H1 (cell line): ENCODE measurements around the gene CLDN15. TPM values are rescaled to one million over a fixed set of nuclear protein-coding genes. Genes with fewer than 3 reads are reported as not detected.

ENCODE experiments used
- CTCF ChIA-PET: fragments of 300-600 bp; sonication (Branson Sonifier 250); formaldehyde crosslinking; loops from one replicate; lab custom pipeline; 2021; ENCODE audit not compliant: partially characterized antibody; lab: Charles Lee
- POLR2A ChIA-PET: fragments of 300-600 bp; sonication (Branson Sonifier 250); formaldehyde crosslinking; loops from one replicate; lab custom pipeline; 2021; ENCODE audit warnings: inconsistent platforms; ENCODE audit not compliant: partially characterized antibody; lab: Charles Lee
- DNase-seq, 2 experiments: peaks; one replicate each; pipeline versions ENCODE4 v3.0.0 to v3.0.0-alpha.2; 2010 to 2022; ENCODE audit warnings: low spot score in 2 of 2, low read depth in 1 of 2, mixed read lengths in 1 of 2
- FAIRE-seq: peaks from 2 replicates; lab custom pipeline; 2011; peaks lifted over from hg19 to GRCh38; lab: Jason Lieb, UNC
- H2AFZ ChIP-seq: 2 replicates; pipeline ENCODE4 v1.8.1; 2012; ENCODE audit warnings: low read length, inconsistent platforms
- H2AK5ac ChIP-seq: 2 replicates; pipeline ENCODE4 v1.6.1; 2013; ENCODE audit warnings: low read depth, low read length
- H2BK120ac ChIP-seq: replicated peaks from 2 replicates; pipeline ENCODE3; 2013; ENCODE audit warnings: low read depth, low read length, inconsistent platforms
- H2BK12ac ChIP-seq: 2 replicates; pipeline ENCODE4 v1.6.1; 2013; ENCODE audit warnings: low read depth, low read length
- H2BK15ac ChIP-seq: 2 replicates; pipeline ENCODE4 v1.6.1; 2013; ENCODE audit warnings: low read length
- H2BK20ac ChIP-seq: 2 replicates; pipeline ENCODE4 v1.6.1; 2013; ENCODE audit warnings: low read length
- H2BK5ac ChIP-seq: 2 replicates; pipeline ENCODE4 v1.6.1; 2013; ENCODE audit warnings: low read depth, low read length
- H3K14ac ChIP-seq: 2 replicates; pipeline ENCODE4 v1.6.1; 2013; ENCODE audit warnings: inconsistent platforms; ENCODE audit not compliant: insufficient read length
- H3K18ac ChIP-seq: 2 replicates; pipeline ENCODE4 v1.6.1; 2013; ENCODE audit warnings: low read length; ENCODE audit errors: extremely low read depth
- H3K23ac ChIP-seq: 2 replicates; pipeline ENCODE4 v1.6.1; 2013; ENCODE audit warnings: inconsistent platforms; ENCODE audit not compliant: insufficient read length
- H3K23me2 ChIP-seq: 2 replicates; pipeline ENCODE4 v1.6.1; 2013; ENCODE audit warnings: low read depth, low read length
- H3K27ac ChIP-seq: 2 replicates; pipeline ENCODE4 v1.6.1; 2011; ENCODE audit warnings: low read depth, low read length, inconsistent platforms
- H3K27me3 ChIP-seq, 4 experiments: replicated peaks in 1 of 4; 1 replicate in 1 of 4; 2 replicates in 3 of 4; pipeline versions ENCODE4 v1.6.1 to v1.8.1; 2011 to 2013; ENCODE audit warnings: low read length in 3 of 4, mild to moderate bottlenecking in 3 of 4, inconsistent platforms in 2 of 4, mixed read lengths in 2 of 4, moderate library complexity in 1 of 4; ENCODE audit not compliant: control insufficient read depth in 3 of 4, insufficient read depth in 3 of 4; ENCODE audit errors: extremely low read depth in 1 of 4
- H3K36me3 ChIP-seq, 4 experiments: 2 replicates each; pipeline versions ENCODE4 v1.6.1 to v1.8.1; 2011 to 2013; ENCODE audit warnings: mild to moderate bottlenecking in 4 of 4, low read length in 3 of 4, moderate library complexity in 2 of 4, control low read depth in 1 of 4, inconsistent platforms in 1 of 4; ENCODE audit not compliant: insufficient read depth in 4 of 4, control insufficient read depth in 2 of 4
- H3K4ac ChIP-seq: replicated peaks from 2 replicates; pipeline ENCODE3; 2013; ENCODE audit warnings: low read length, low read depth, mixed read lengths, inconsistent platforms; ENCODE audit not compliant: insufficient read length
- H3K4me1 ChIP-seq, 4 experiments: replicated peaks in 1 of 4; 1 replicate in 1 of 4; 2 replicates in 3 of 4; pipeline versions ENCODE4 v1.6.1 to v1.8.1; 2011 to 2013; ENCODE audit warnings: low read length in 3 of 4, inconsistent platforms in 2 of 4, mixed read lengths in 1 of 4; ENCODE audit not compliant: insufficient read depth in 4 of 4, control insufficient read depth in 3 of 4
- H3K4me2 ChIP-seq, 2 experiments: 2 replicates each; pipeline versions ENCODE4 v1.6.1 to v1.8.1; 2011 to 2013; ENCODE audit warnings: low read depth in 2 of 2, low read length in 2 of 2, control low read depth in 1 of 2, inconsistent platforms in 1 of 2, mild to moderate bottlenecking in 1 of 2; ENCODE audit not compliant: insufficient read depth in 1 of 2
- H3K4me3 ChIP-seq, 4 experiments: fragments of 200-600, 300-600 bp in 1 of 4; sonication (generic), shearing (Covaris generic), sonication (Bioruptor Twin) in 1 of 4; 2 replicates each; pipeline versions ENCODE4 v1.5.1 to v1.8.1; 2011 to 2016; ENCODE audit warnings: low read length in 4 of 4, low read depth in 3 of 4, control low read depth in 2 of 4, inconsistent platforms in 2 of 4, mild to moderate bottlenecking in 2 of 4, mixed read lengths in 1 of 4, moderate library complexity in 1 of 4; ENCODE audit not compliant: insufficient read depth in 2 of 4; ENCODE audit errors: extremely low read depth in 1 of 4
- H3K56ac ChIP-seq: replicated peaks from 2 replicates; pipeline ENCODE3; 2013; ENCODE audit warnings: low read depth, mild to moderate bottlenecking, mixed read lengths, low read length, inconsistent platforms; ENCODE audit not compliant: insufficient read length
- H3K79me1 ChIP-seq: 2 replicates; pipeline ENCODE4 v1.6.1; 2013; ENCODE audit warnings: low read depth, low read length, control low read depth
- H3K79me2 ChIP-seq, 2 experiments: 2 replicates each; pipeline versions ENCODE4 v1.6.1 to v1.8.1; 2012 to 2013; ENCODE audit warnings: low read length in 2 of 2, mild to moderate bottlenecking in 2 of 2, inconsistent platforms in 1 of 2; ENCODE audit not compliant: insufficient read depth in 2 of 2, control insufficient read depth in 1 of 2
- H3K9ac ChIP-seq, 4 experiments: replicated peaks in 1 of 4; 1 replicate in 1 of 4; 2 replicates in 3 of 4; pipeline versions ENCODE4 v1.6.1 to v1.8.1; 2011 to 2013; ENCODE audit warnings: low read depth in 3 of 4, low read length in 3 of 4, control low read depth in 2 of 4, mild to moderate bottlenecking in 2 of 4, moderate library complexity in 2 of 4, inconsistent platforms in 1 of 4; ENCODE audit errors: extremely low read depth in 1 of 4
- H3K9me3 ChIP-seq, 2 experiments: 2 replicates each; pipeline versions ENCODE4 v1.6.1 to v1.8.1; 2012 to 2013; ENCODE audit warnings: mild to moderate bottlenecking in 2 of 2, moderate library complexity in 2 of 2, control low read depth in 1 of 2, inconsistent platforms in 1 of 2, low read depth in 1 of 2, low read length in 1 of 2, mixed read lengths in 1 of 2; ENCODE audit not compliant: insufficient read depth in 2 of 2
- H4K20me1 ChIP-seq, 2 experiments: replicated peaks in 1 of 2; 2 replicates each; pipeline versions ENCODE3 to v1.8.1; 2011 to 2013; ENCODE audit warnings: inconsistent platforms in 2 of 2, low read length in 2 of 2, mild to moderate bottlenecking in 1 of 2; ENCODE audit not compliant: insufficient read depth in 2 of 2, control insufficient read depth in 1 of 2
- H4K5ac ChIP-seq: 2 replicates; pipeline ENCODE4 v1.6.1; 2013; ENCODE audit warnings: low read length, low read depth, mixed read lengths, inconsistent platforms; ENCODE audit not compliant: insufficient read length
- H4K8ac ChIP-seq: 2 replicates; pipeline ENCODE4 v1.8.0; 2013; ENCODE audit warnings: mild to moderate bottlenecking, moderate library complexity, low read length, inconsistent platforms; ENCODE audit not compliant: insufficient read depth; ENCODE audit errors: extremely low read depth
- H4K91ac ChIP-seq: replicated peaks from 2 replicates; pipeline ENCODE3; 2013; ENCODE audit warnings: low read length, mixed read lengths, inconsistent platforms; ENCODE audit not compliant: insufficient read length
- ASH2L ChIP-seq: fragments of 200-600, 300-600 bp; sonication (generic); IDR thresholded peaks from one replicate; pipeline ENCODE4 v1.7.1; 2017; ENCODE audit warnings: low read length
- CBX8 ChIP-seq: fragments of 300-800, 300-1000 bp; sonication (generic); IDR thresholded peaks from 2 replicates; pipeline ENCODE4 v1.7.1; 2016; ENCODE audit warnings: low read depth, low read length, borderline replicate concordance
- CHD2 ChIP-seq: IDR thresholded peaks from 2 replicates; pipeline ENCODE4 v1.6.1; 2012; ENCODE audit warnings: low read length, improper control_type of control experiment
- CREB1 ChIP-seq: IDR thresholded peaks from 2 replicates; pipeline ENCODE4 v1.6.1; 2012; ENCODE audit warnings: inconsistent platforms
- EZH2 ChIP-seq: fragments of 200-600 bp; sonication (generic); IDR thresholded peaks from 2 replicates; pipeline ENCODE4 v1.7.1; 2012; ENCODE audit warnings: low read depth, mild to moderate bottlenecking, moderate library complexity, low read length, inconsistent platforms; ENCODE audit not compliant: severe bottlenecking
- PHF8 ChIP-seq: fragments of 200-600 bp; sonication (generic); conservative IDR thresholded peaks from 2 replicates; pipeline ENCODE4 v1.7.1; 2012; ENCODE audit warnings: low read depth, mild to moderate bottlenecking, inconsistent platforms, low read length, moderate library complexity
- RBBP5 ChIP-seq: IDR thresholded peaks from 2 replicates; pipeline ENCODE4 v1.7.1; 2012; ENCODE audit warnings: low read depth, mild to moderate bottlenecking, inconsistent platforms, low read length, moderate library complexity, borderline replicate concordance
- RNF2 ChIP-seq: fragments of 200-900, 300-1000 bp; sonication (generic); IDR thresholded peaks from 2 replicates; pipeline ENCODE4 v1.7.1; 2016; ENCODE audit warnings: borderline replicate concordance, low read depth, mild to moderate bottlenecking, antibody characterized with exemption, low read length; ENCODE audit not compliant: poor library complexity, severe bottlenecking; ENCODE audit errors: missing control alignments
- SUZ12 ChIP-seq: fragments of 200-600 bp; sonication (generic); IDR thresholded peaks from 2 replicates; pipeline ENCODE4 v1.6.1; 2012; ENCODE audit warnings: mild to moderate bottlenecking, inconsistent platforms, low read length, moderate library complexity, mixed read lengths
- TAF7 ChIP-seq: optimal IDR thresholded peaks from 2 replicates; pipeline ENCODE3; 2011; ENCODE audit warnings: low read depth, mild to moderate bottlenecking, inconsistent platforms, low read length, moderate library complexity, borderline replicate concordance
- WGBS, 2 experiments: shearing (Covaris generic) in 1 of 2; methylation state at CpG; one replicate each; pipeline versions ENCODE4 v1.1.6 to v1.1.7; 2013 to 2015; ENCODE audit warnings: low lambda C conversion rate in 2 of 2, mixed read lengths in 2 of 2, inconsistent platforms in 1 of 2, low coverage in 1 of 2, missing lambda C conversion rate in 1 of 2; ENCODE audit not compliant: insufficient replicate concordance in 2 of 2, insufficient coverage in 1 of 2, insufficient read length in 1 of 2; ENCODE audit errors: extremely low coverage in 1 of 2, missing lambda C conversion rate in 1 of 2; 5-methylcytosine and 5-hydroxymethylcytosine counted together
- polyA plus RNA-seq, 7 experiments: library from polyadenylated mRNA; depleted of rRNA in 3 of 7; stranded (reverse) in 5 of 7; unstranded in 2 of 7; fragments of >200 nt in 5 of 7; fragments of 200-250 nt in 2 of 7; gene quantifications; 1 replicate in 5 of 7; 2 replicates in 1 of 7; 4 replicates in 1 of 7; pipeline versions ENCODE4 v1.2.1 to v1.2.3, GENCODE V29; 2011 to 2013; ENCODE audit warnings: missing spikeins in 2 of 7, mixed read lengths in 2 of 7
- total RNA-seq: library from RNA; stranded (reverse); fragmentation: NEBNext Ultra II Directional; extraction: Animal tissue kit (Norgen Biotek cat#: 25700); gene quantifications from 2 replicates; pipeline ENCODE4 v1.2.1, GENCODE V29; 2021

Gene CLDN15
- total and polyA plus RNA-seq, 2 of the 8 experiments (the other 6 are each of a cell fraction or from before 2014, with no cell fraction given) = 5.5 to 7.6 TPM

GRCh38 chr7:101244375-101245146, 7.0 kb upstream of the CLDN15 start, which contains the start of gene FIS1:
Gene FIS1 (minus strand): TSS chr7:101245081. CDS start chr7:101245004, 77 bp downstream.
- no peaks in the 10 kb centered on the region for H3K27me3 ChIP-seq
- peak within 1 kb of the TSS; percentile 44; the same call in 1 of the 2 replicates for H2BK12ac ChIP-seq
- H3K4ac ChIP-seq = peak within 1 kb of the TSS; percentile 40
- FAIRE-seq (no peak), DNase-seq (peak; percentile 76 to 98)
- H3K23ac ChIP-seq = no peak within 1 kb of the TSS
- H3K9me3 ChIP-seq = no peaks in the 10 kb centered on the region
- peak within 1 kb of the TSS; percentile 63; the same call in 1 of the 2 replicates for H2AFZ ChIP-seq
- H4K5ac ChIP-seq = peak within 1 kb of the TSS; percentile 97
- peak within 1 kb of the TSS; percentile 52 for H3K56ac ChIP-seq
- no peak within 1 kb of the TSS for H2BK120ac ChIP-seq
- H3K4me1 ChIP-seq = peaks cover 0 to 6% (median 3%) of the 10 kb centered on the region in 4 experiments; a peak in 5 of 7 replicates
- peak within 1 kb of the TSS; percentile 61; the same call in 1 of the 2 replicates for H3K27ac ChIP-seq
- 0 out of 2 replicates have a peak within 1 kb of the TSS, but pooled peaks have one; percentile 95 for H2BK15ac ChIP-seq
- H3K79me2 ChIP-seq = peaks cover 0 to 39% of the 10 kb centered on the region in 2 experiments; a peak in 1 of 4 replicates
- peak within 1 kb of the TSS in 3 of 4 experiments; percentile 57 to 63 (median 63); a peak in 6 of 7 replicates for H3K9ac ChIP-seq
- H3K18ac ChIP-seq = peak within 1 kb of the TSS; percentile 99
- WGBS, 2 experiments = 3% methylated on average over 45 of the region's 45 CpGs; no CpG with 5 or more reads in 1 of the 2 experiments
- CTCF ChIA-PET = interaction anchor here (0.7 to 8.2 kb wide), 40 partner anchors 8 to 350 kb away, joined by 3 to 79 read pairs (median 5); partner anchors contain the start of genes MOGAT3, PLOD3, TRIM56 and VGF
- peak within 1 kb of the TSS; percentile 97 for H2BK5ac ChIP-seq
- H3K4me2 ChIP-seq = peak within 1 kb of the TSS; percentile 65 to 99
- peak within 1 kb of the TSS; percentile 80 to 99 (median 98) for H3K4me3 ChIP-seq
- peaks cover 0 to 5% of the 10 kb centered on the region in 2 experiments for H4K20me1 ChIP-seq
- H3K79me1 ChIP-seq = peaks cover 10% of the 10 kb centered on the region
- no peak within 1 kb of the TSS for H3K14ac ChIP-seq
- no peak within 1 kb of the TSS for H2BK20ac ChIP-seq
- peak within 1 kb of the TSS; percentile 31 for H4K91ac ChIP-seq
- no peak within 1 kb of the TSS; the same call in 1 of the 2 replicates for H2AK5ac ChIP-seq
- peak within 1 kb of the TSS; percentile 88 for H4K8ac ChIP-seq
- H3K23me2 ChIP-seq = peaks cover 9% of the 10 kb centered on the region
- POLR2A ChIA-PET = interaction anchor here (0.7 to 4.0 kb wide), 21 partner anchors 7 to 330 kb away, joined by 3 to 28 read pairs (median 4); partner anchors contain the start of genes AP1S1, CLDN15, PLOD3 and ZNHIT1
- peaks cover 0 to 4% (median 0%) of the 10 kb centered on the region in 4 experiments; a peak in 2 of 8 replicates for H3K36me3 ChIP-seq
- no peak for TF ChIP-seq CBX8
- peak; percentile 72; the same call in 1 of the 2 replicates for TF ChIP-seq PHF8
- TF ChIP-seq ASH2L = peak; percentile 72
- TF ChIP-seq SUZ12 = no peak
- TF ChIP-seq RBBP5 = 0 out of 2 replicates have a peak, but pooled peaks have one; percentile 8
- TF ChIP-seq EZH2 = no peak
- TF ChIP-seq TAF7 = no peak
- TF ChIP-seq RNF2 = no peak
- TF ChIP-seq CREB1 = peak; percentile 36
- TF ChIP-seq CHD2 = no peak
